ENCODE results near the gene SLC40A1.
"Not testable (repeated sequence)": the region's sequence is repeated elsewhere in the genome, so short reads cannot be mapped to it uniquely, and the experiment has no call there.

SLC40A1 gene, protein sequence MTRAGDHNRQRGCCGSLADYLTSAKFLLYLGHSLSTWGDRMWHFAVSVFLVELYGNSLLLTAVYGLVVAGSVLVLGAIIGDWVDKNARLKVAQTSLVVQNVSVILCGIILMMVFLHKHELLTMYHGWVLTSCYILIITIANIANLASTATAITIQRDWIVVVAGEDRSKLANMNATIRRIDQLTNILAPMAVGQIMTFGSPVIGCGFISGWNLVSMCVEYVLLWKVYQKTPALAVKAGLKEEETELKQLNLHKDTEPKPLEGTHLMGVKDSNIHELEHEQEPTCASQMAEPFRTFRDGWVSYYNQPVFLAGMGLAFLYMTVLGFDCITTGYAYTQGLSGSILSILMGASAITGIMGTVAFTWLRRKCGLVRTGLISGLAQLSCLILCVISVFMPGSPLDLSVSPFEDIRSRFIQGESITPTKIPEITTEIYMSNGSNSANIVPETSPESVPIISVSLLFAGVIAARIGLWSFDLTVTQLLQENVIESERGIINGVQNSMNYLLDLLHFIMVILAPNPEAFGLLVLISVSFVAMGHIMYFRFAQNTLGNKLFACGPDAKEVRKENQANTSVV

DNA sequence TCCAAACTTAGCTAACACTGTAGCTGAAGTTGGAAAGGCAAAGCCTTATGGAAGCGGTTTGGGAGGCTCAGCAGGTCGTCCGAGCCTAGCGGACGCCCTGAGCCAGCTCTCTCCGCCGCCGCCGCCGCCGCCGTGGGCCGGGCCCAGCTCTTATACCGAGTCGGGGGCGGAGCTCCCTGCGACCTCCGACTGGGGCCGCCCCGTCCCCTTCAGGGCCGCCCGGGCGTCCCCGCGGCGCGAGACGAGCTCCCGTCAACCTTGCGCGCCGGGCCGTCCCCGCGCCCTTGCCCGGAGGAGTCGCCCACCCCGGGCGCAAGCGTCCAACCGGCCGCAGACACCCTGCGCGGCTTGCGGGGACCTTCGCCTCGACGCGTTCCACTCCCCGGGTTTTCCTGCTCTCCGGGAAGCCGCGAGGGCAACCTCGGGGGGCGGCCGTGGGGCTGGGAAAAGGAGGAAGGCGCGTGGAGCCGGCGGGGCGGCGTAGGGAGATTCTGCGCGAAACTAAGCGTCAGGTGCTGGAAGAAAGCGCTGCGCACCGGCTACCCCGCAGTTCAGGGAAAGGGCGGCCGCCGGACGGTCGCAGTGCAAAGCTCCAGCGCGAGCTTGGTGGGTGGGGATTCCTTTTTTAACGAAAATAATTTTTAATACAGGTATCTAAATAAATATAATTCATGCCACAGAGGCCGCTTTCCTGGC lies at the start of gene SLC40A1:
SLC40A1 (minus strand) TSS at position 129 of the 696 bp plus-strand sequence. CDS start 326 bp downstream, outside the sequence.
- peak; percentile 90 for DNase-seq (ENCODE audit: low read depth, low spot score)

DNA sequence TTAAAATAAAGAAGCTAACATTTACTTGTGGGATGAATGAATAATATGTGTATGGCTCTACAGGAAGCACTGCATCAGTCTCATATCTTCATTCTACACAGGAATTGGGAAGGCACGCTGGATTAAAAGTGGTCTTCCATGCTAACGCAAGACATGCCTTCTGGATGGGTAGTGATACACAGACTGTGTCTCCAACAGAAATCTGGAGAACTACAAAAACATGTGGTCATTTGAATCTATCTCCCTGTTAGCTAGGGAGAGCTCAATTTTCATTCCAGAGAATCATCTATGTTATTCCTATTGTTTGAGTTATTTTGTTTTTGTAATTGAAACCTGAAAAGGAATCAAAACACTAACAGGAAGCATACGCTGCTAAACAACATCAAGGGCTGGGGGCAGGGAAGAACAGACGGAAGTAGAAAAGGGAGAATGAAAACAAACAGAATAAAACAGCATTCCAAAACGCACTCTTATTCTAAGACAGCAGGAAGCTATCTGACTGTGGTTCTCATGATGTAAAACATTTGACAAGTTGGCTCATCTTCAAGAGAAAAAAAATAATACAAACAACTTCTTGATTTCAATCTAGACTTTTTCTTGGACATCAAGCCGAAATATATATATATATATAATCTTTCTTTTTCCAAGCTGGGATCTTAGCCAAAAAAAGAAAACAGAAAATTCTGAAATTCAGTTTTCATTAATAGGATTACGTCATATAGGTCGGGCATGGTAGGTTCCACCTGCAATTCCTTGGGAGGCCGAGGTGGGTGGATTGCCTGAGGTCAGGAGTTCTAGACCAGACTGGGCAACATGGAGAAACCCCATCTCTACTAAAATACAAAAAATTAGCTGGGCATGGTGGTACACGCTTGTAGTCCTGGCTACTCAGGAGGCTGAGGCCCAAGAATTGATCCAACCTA lies 49.2 kb upstream of the SLC40A1 start:
- DNase-seq (ENCODE audit: low read depth, low spot score), result no peak

DNA sequence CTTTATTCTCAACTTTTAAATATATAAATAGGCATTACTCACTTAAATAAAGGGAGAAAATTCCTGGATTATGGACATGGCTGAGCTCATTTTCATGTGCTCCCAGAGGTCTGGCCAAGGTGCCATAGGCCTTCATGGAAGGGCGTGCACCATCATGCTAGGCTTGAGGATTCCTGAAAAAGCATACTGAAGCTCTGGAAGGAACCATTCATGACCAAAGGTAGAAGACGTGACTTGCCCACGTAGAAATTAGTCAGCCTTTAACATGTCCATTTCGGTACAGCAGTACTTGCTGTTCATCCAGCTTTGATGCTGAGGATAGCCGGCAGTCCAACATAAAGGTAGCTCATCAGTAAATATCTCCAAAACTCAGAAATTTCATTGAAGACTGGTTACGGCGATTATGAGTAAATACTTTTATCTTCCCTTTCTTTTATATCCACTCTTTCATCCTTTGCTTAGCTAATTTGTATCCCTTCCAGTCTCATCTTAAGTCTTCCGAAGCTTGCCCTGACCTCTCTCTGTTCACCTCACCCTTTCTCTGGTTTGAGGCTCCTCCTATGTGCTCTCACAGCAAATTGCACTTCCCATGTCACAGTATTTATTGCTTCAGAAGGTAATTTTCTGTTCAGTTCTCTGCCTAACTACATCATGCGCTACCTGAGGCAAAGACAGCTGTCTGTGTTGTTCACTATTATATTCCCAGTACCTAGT lies 48.4 kb upstream of the SLC40A1 start:
- no peak for DNase-seq (ENCODE audit: low read depth, low spot score)

DNA sequence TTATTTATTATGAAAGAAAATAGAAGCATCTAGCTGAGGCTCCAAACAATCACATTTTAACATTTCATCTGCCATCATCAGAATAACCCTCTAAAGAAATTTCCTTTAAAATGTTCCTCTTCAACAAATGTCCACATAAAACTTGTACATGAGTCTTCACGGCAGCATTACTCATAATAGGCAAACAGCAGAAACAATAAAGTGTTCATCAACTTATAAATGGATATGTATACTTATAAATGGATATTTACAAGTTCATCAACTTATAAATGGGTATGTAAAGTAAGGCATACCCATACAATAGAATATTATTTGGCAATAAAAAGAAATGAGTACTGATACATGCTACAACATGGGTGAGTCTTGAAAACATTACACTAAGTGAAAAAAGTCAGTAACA lies 47.2 kb upstream of the SLC40A1 start:
- no peak for DNase-seq (ENCODE audit: low read depth, low spot score)

DNA sequence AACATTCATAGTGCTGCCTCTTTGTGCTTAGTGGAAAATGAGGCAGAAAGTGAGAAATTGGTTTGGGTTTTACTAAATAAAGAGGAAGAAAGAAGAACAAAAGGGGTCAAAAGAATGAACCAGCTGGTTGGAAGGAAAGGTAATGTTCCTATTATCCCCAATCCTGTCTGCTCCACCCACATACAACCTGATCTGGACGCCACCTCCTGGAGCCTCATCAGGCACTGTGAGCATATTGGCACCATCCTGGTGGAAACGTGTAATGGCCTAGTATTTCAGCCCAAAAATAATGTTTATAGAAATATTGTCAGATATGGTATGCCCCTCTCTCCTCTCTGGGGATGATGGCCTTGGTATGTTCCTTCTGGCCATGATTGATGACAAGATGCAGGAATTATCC lies 45.0 kb upstream of the SLC40A1 start:
- DNase-seq (ENCODE audit: low read depth, low spot score), result no peak

DNA sequence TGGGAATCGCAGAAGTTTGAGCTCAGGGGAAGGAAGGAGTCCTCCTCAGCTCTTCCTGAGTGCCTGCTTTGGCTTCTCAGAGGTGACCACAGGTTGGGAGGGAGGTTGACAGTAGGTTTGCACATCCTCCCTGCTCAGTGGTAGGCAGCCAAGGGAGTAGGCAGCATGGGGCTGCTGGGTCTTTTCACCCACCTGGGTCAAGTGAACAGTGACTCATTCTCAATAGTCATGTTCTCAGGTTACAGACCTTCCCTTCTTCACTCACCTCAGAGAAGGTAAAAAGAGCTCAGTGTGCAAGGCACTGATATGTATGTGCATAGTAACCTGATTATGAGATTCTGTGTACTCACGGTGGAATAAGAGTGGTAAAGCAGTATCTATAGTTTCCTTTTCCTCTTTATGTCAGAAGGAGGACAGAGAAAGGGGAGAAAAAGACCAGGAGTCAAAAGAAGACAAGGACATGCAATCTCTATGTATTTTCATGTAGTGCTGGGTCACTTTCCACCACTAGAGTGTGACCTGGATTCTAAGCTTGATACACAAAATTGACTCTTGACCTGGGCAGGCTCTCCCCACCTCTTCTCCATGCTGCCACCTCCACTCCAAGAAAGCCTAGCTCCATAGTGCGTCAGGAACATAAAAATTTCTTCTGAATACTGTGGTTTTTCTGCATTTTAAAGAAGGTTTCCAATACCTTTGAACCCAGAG lies 44.2 kb upstream of the SLC40A1 start:
- no peak for DNase-seq (ENCODE audit: low read depth, low spot score)

DNA sequence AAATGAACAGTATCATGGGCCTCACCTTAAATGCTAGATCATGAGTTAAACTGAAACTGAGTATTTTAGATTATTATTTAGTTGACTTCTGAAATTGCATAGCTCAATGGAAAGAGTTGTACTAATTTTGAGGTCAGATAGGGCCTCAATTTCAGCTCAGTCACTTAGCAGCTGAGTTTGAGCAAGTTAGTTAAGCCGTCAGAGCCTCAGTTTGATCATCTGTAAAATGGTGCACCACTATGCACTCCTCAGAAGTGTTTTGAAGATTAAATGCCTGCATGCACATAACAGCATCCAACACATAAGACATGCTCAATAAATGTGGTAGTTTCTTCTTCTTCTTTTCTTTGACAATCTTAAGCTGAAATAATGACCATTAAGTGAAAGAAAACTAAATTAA lies 42.5 kb upstream of the SLC40A1 start:
- DNase-seq (ENCODE audit: low read depth, low spot score), result no peak

DNA sequence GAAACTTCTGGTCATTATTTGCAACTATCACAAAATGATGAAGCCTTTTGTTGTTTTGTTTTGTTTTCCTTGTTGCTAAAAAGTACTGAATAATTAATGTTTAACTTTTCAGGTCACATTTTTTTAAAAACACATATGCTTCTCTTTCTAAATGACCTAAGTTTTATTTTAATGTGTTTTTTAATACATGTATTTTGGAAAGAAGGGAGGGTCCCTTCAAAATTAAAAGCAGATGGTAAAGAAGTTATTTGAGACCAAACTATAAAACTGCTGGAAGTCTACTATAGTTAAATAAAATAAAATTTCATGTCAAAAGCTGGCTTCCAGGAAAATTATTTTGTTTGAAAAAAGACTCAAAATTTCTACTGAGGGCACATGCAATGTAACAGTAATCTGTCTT lies 41.2 kb upstream of the SLC40A1 start:
- DNase-seq (ENCODE audit: low read depth, low spot score), result no peak

DNA sequence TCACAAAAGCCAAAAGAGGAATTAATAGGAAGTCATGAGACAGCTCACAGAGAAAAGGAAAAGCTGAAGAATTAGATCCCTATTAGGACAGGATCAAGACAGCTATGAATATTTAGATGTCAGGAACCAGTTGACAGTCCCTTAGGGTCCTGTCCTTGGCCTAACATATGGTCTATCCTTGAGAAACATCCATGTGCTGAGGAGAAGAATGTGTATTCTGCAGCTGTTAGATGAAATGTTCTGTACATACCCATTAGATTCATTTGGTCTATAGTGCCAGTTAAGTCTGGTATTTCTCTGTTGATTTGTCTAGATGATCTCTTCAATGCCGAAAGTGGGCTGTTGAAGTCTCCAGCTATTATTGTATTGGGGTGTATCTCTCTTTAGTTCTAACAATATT lies 37.6 kb upstream of the SLC40A1 start:
- DNase-seq (ENCODE audit: low read depth, low spot score), result no peak

DNA sequence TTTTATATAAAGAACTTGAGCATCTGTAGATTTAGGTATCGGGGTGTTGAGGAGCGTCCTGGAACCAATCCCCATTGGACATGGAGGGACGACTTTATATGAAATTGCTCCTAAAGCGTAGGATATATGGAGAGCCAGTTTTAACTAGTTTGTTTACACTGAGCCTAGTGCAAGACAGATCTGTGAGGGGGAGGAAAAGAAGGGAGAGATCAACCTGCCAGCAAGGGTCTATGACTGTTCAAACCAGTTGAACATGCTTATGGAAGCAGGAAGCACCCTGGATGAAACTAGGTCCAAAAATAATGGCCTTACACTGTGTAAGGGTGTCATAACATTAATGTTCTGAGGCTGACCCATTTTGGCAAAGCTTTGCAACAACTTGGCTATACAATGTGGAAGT lies 34.0 kb upstream of the SLC40A1 start:
- DNase-seq (ENCODE audit: low read depth, low spot score), result no peak

DNA sequence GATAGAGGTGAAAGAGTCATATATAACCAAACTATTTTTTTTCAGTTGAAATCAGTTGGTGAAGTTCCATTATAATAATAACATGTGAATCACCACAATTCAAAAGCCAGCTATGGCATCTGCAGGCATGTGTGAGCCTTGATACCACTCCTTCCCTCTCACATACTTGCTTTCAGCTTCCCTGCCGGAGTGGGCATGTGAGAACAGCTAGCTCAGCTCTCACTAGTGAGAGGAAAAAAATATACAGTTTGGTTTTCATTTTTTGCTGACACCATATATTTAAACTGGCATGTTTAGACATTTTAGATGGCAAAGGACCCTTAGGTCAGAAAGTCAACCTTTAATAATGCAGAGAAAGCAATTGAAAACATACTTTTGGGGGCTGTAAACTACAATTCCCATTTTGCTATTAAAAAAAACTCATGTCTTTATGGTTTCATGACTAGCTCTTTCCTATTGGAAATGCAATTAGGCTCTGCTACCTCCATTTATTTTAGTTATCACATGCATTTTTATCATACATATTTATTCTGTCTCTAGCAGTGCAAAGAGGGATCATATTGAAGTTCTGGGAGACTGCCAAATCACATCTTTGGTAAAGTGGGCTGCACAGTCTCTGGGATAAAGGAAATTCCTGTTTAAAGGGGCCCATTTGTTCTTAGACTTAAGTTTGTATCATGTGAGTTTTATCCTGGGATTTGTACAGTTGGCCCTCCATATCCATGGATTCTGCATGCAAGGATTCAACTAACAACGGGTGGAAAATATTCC lies 33.2 kb upstream of the SLC40A1 start:
- DNase-seq (ENCODE audit: low read depth, low spot score), result peak; percentile 42

DNA sequence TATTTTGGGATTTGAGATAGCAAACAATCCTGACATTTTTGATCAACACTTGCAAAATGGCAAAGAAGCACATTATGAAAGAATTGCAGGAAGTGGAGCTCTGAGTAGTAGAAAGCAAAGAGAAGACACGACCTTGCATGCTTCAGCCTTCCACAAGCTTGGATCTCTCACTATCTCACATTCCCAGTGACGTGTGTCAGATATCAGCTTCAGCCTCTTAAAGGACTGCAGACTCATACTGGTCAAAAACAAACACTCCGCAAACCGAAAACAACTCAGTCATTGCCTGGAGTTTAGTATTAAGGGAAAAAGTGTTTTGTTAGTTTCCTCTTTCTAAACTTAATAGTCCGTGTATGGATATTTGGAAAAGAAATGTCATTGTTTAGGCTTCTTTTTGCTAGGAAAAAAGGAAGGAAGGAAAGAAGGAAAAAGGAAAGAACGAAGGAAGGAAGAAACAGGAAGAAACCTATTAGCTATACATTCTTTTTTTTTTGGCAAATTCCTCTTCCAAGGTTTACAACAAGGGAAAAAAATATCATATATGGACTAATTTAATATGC lies 32.6 kb upstream of the SLC40A1 start:
- DNase-seq (ENCODE audit: low read depth, low spot score), result peak; percentile 59

DNA sequence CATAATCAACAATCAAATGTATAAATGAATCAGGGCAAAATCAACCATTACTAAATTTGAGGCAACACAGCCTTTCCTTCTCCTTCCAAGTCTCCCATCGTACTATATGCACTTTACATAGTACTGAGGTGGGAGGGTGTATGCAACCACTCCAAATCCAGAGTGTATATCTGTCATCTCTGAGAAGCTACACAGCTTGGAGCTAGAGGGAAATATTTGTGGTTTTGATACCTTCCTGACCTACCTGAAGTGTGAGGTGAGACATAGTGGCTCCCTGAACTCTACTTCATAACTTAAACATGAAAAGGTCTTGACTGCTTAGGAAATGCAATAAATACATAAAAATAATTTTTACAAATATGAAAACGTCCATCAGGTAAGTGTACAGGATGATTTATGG lies 30.1 kb upstream of the SLC40A1 start:
- DNase-seq (ENCODE audit: low read depth, low spot score), result no peak

DNA sequence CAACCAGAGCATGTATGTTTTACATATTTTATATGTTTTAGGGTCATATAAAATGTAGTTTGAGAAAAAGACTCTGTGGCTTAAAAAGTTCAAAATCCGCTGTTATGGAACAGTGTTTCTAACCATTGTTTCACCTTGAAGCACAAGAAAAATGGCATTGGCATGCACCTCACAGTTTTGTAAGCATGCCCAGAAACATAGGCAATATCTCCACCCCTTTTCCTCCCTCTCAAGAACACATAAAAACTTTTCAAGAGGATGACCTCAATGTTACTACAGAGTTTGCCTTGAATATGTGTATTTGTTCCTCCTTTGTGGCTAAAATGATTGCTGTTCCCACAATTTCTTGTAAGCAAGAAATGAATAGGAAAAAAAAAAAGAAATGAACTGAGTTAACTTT lies 29.3 kb upstream of the SLC40A1 start:
- peak; percentile 6 for DNase-seq (ENCODE audit: low read depth, low spot score)

DNA sequence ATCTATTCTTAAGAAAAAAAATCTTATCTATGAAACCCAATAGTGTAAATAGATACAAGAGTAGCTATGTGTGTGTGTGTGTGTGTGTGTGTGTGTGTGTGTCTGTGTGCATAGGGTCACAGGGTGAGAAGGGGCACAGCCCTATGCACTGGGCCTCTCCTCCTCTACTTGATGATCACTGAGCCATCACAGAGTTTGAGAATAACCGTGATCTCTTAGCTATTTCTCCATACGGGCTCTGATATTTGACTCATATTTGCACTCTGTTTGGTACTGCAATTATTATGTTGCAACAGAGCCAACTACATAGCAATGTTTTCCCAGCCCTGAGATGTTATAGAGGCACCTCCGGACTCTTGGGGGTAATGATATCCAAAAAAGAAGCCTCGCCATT lies 28.8 kb upstream of the SLC40A1 start:
- no peak for DNase-seq (ENCODE audit: low read depth, low spot score)

DNA sequence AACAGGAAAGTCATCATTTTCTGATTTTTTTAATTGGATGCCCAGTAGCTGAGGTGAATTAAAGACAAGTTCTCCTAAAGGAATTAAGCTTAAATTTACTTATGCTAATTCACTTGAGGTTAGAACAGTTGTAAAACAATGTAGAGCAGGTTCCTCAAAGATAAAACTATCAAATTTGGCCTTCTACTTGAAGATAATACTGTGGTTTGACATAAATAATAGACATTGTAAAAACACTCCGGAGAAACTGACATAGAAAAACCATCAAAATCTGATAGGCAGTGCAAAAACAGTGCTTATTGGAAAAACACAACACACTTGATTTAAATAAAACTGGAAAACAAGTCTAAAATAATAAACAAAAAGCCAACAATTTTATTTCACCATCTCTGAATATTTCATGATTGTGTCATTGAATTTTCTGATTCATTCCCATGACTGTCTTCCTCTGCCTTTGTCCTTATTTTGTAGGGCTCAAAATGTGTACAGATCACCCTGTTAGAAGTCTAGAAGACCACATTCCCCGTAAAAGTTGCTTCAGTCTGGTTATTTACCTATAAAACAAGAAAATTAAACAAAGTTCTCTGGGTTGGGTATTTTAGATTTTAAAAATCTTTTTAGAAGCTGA lies 28.3 kb upstream of the SLC40A1 start:
- no peak for DNase-seq (ENCODE audit: low read depth, low spot score)

DNA sequence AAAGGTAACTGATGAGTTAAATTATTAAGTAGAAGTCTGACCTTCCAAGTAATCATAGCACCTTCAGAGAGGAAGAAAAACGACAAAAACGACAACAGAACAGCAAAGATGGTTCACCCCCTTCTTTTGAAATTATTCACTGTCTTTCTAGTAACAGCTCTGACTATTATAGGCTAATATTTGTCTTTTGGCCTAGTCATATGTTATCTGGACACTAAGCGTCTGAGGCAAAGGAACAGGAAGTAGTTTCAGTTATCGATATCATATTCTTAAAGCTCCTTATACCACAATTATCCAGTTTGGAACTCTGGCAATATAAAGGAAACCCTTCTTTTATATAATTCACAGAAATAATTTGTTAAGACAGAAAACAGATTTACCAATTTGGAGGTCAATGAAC lies 27.6 kb upstream of the SLC40A1 start:
- DNase-seq (ENCODE audit: low read depth, low spot score), result no peak

DNA sequence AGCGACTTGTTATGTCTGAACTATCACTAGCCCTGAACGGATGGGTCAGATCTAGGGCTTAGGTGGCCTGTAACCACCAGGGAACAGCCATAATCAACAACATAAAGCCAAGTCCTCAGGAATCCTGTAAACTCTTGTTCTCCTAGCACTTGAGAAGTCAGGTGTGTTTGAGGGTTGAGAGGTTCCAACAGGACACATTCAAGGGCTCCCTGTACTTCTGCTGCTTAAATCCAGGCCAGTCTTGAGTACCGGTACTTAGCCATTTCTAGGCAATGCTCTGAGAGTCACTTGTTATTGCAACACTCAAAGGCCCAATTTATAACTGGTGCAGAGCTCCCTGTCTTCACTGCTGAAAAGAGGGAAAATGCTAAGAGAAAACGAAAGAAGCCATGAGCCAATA lies 21.6 kb upstream of the SLC40A1 start:
- DNase-seq (ENCODE audit: low read depth, low spot score), result no peak

DNA sequence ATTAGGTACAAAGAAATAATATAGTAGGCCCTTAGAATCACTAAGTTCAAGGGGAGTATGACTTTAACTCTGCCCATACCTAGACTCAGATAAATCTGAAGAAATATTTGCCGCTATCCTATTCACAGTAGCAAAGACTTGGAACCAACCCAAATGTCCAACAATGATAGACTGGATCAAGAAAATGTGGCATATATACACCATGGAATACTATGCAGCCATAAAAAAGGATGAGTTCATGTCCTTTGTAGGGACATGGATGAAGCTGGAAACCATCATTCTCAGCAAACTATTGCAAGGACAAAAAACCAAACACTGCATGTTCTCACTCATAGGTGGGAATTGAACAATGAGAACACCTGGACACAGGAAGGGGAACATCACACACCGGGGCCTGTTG lies 21.1 kb upstream of the SLC40A1 start:
- DNase-seq (ENCODE audit: low read depth, low spot score), result not testable (repeated sequence)
